HG03280 (cell line): ENCODE measurements around the gene TIGD7.
"Not testable (repeated sequence)": the region's sequence is repeated elsewhere in the genome, so short reads cannot be mapped to it uniquely, and the experiment has no call there.

Experiments
- ATAC-seq: cut with Tn5 transposase; IDR thresholded peaks from one replicate; pipeline ENCODE4 v1.9.1; 2021; ENCODE audit warnings: mild to moderate bottlenecking, moderate library complexity; ENCODE audit not compliant: unreplicated experiment

The TIGD7 gene

DNA sequence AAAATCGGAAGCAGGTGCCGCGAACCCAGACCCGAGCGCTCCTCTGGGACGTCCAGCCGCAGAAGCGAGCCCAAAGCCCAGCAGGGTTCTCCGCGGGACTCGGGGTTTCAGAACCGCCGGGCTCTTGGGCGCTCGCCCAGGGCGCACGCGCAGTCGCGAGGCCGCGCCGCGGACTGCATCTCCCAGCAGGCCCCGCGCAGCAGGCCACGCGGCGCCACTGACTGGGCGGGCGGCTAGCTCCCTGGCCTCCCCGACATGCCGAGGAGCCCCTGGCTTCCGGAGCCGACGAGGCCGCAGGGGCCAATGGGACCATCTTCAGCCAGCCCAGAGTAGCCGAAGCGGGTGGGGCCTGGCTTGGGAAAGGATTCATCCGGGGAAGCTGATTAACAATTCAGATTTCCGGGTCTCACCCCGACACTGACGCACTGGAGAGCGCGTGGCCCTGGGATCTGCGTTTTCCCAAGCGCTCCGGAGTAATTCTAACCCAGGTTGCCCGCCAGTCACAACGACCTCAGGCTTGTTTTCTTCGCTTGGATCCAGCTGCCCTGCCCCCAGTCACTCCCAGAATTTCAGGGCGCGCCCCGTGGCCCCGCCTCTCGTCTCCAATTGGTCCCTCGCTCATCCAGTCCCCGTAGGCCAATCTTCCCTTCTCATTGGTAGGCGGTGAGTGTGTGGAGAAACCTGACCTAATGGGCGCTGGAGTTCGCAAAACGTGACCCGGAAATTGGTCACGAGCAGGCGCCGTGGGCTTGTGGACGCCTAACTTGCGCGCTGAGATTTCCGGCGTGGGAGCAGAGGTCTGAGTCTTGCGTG lies 22.3 kb downstream of the TIGD7 start, which contains the start of gene ZNF263:
Gene ZNF263, plus strand, starts transcription at position 762 of the 813 bp plus-strand sequence. CDS start 328 bp downstream, outside the sequence.
- peak; percentile 81 for ATAC-seq

GRCh38 chr16:3282103-3282729 lies 23.0 kb downstream of the TIGD7 start:
- ATAC-seq, result peak; percentile 18

DNA sequence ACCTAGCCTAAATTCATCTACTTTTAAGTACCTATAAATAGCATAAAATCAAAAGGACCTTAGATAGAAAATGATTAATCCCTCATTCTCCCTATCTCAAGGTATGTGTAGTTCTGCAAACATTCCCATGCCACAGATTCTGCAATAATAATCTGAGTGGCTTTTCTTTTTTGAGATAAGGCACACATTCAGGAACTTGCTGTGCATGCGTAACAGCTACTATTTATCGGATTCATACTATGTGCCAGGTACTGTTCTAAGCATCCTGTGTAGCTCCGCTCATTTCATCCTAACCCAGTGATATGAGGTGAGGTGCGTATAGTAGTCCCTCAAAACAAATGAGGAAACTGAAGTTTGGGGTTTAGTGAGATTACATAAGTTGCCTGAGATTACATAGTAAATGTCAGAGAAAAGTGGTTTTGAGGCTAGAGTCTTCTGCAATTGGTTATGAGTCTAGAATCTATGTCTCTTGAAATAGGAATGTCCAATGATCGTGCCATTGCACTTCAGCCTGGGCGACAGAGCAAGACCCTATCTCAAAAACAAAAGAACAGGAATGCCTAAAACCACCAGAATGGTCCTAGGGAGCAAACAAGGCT lies 23.9 kb downstream of the TIGD7 start:
- no peak for ATAC-seq

- no peak for ATAC-seq
These were observed 28.6 kb downstream of the TIGD7 start for GRCh38 chr16:3276679-3277078.

DNA sequence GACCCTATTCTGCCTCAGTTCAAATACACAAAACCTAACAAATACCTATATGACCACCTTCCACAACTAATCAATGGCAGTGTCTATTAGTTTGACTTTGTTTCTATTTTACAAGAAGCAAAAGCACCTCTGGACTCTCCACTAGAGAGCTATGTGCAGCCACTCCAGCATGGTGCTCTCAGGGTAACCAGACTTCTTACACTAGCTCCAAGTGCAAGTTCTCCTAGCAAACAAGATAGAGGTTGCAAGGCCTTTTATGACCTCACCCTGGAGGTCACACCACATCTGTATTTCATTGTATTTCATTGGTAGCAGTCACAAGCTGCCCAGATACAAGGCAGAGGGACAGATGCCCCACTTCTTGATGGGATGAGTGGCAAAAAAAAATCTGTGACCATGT lies 30.3 kb downstream of the TIGD7 start:
- no peak for ATAC-seq

DNA sequence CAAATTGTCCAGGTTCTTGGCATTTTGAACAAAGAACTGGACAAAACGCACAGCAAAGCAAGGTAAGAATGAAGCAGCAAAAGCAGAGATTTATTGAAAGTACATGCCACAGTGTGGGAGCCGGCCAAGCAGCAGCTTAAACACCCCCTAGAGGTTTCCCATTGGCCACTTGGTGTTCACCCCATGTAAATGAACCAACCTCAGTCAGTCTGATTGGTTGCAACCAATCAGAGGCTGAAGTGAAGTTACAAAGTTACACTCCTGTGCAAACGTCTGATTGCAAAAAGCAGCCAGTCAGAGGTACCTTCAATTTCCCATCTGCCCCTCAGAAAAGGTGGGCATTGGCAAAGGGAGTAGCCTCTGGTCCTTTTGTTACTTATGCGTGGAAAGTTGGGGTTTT lies 30.7 kb downstream of the TIGD7 start:
- no peak for ATAC-seq

GRCh38 chr16:3271281-3271680 lies 33.9 kb downstream of the TIGD7 start:
- not testable (repeated sequence) for ATAC-seq

DNA sequence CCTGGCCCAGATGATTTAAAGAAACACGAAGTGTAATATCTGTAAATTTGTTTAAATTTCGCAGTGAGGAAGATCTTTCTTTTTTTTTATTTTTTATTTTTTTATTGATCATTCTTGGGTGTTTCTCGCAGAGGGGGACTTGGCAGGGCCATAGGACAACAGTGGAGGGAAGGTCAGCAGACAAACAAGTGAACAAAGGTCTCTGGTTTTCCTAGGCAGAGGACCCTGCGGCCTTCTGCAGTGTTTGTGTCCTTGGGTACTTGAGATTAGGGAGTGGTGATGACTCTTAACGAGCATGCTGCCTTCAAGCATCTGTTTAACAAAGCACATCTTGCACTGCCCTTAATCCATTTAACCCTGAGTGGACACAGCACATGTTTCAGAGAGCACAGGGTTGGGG lies 34.5 kb downstream of the TIGD7 start:
- not testable (repeated sequence) for ATAC-seq

- ATAC-seq, result no peak
These were observed 36.9 kb downstream of the TIGD7 start for GRCh38 chr16:3268294-3268693.

- ATAC-seq, result no peak
These were observed 38.2 kb downstream of the TIGD7 start for GRCh38 chr16:3266873-3267537.

DNA sequence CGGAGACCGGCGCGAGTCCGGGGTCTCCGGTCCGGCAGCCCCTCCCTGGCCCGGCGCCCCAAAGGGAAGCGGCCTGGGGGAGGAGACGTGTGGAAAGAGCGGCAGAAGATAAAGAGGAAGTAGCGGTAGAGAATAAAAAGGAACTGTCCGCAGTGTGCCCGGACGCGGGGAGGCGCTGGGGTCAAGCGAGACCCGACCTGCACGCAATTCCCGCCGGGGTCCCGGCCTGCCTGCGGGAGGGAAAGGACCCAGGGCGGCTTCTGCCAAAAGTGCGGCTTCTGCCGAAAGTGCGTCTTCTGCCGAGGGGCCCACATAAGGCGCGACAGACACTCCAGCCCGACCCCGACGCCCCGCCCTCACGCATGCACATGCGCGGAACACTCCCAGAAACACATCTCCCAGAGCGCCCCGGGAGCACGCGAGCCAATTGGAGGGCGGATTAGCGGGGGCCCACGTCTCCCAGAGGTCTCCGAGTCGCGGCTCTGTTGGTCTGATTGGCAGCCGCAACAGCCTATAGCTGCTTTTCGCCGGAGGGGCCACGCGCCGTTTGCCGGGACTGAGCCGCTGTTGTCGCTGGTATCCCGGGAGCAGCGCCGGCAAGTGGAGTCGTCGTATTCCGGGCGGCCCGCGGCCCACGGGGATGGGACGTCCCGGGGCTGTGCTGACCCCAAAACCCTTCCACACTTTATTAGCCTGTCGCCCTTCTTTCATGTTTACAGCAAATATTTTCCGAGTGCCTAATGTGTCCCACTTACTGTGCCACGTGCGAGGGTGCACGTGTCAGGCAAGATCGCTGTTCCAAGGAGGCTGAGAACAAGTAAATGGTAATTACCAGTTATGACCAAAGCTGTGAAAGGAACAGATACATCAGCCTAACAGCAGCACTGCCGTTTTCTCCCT lies 40.8 kb downstream of the TIGD7 start:
- peak; percentile 91 for ATAC-seq

- ATAC-seq, result no peak
These were observed 42.7 kb downstream of the TIGD7 start for GRCh38 chr16:3262517-3262916.

- ATAC-seq, result no peak
These were observed 45.4 kb downstream of the TIGD7 start for GRCh38 chr16:3259836-3260235.

- ATAC-seq, result no peak
These were observed 48.3 kb downstream of the TIGD7 start for GRCh38 chr16:3256866-3257465.

DNA sequence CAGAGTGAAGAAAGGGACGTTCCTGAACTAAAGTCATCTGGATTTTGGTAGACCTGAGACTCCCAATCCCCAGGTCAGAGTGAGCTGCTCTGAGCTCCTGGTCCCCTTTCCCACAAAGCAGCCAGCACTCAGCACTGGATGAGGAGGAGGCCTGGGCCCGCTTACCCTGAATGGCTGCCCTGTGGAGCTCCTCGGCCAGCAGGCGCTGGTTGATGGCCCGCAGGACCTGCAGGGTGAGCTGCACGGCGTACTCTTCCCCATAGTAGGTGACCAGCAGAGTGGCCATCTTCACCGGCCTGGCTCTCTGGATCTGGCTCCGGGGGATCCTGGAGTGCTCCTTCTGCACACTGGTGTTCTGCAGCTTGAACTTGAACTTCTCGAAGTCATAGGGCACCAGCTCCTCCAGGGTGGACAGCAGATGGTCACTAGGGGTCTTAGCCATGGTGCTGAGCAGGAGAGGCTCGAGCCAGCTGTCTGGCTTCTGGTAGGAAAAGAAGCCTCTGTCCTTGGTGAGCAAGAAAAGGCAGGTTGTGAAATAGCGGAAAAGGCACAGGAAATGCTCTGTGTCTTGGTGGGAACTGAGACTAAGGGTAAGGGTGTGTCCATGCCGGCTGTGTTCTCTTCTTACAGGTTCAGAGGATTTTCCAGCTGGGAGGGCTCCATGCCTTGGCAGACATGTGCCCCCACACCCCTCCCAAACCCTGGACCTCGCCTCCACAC lies 48.9 kb downstream of the TIGD7 start, which contains the start of gene MEFV:
Gene MEFV, minus strand, starts transcription at position 488 of the 720 bp plus-strand sequence. Its CDS starts 46 bp downstream, at position 442.
- ATAC-seq, result no peak

DNA sequence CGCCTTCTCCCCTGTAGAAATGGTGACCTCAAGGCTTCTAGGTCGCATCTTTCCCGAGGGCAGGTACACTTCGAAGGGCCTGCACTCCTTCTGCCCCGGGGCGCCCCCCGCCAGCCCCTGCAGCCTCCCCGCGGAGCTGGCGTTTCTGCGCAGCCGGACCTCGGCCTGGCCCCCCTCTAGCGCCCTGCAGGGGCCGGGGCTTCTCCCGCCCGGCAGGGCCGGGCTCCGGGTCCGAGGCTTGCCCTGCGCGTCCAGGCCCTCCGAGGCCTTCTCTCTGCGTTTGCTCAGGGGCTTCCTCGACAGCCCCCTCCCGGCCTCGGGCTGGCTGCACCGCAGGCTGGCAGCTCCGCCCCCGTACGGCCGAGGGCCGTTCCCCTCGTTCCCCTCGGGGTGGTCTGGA lies 50.9 kb downstream of the TIGD7 start:
- ATAC-seq, result no peak

GRCh38 chr16:3252967-3253366 lies 52.3 kb downstream of the TIGD7 start:
- no peak for ATAC-seq

- ATAC-seq, result no peak
These were observed 55.8 kb downstream of the TIGD7 start for GRCh38 chr16:3249451-3249850.

- no peak for ATAC-seq
These were observed 56.2 kb downstream of the TIGD7 start for GRCh38 chr16:3249020-3249419.
